SK-N-SH treated with all-trans-retinoic acid at 6 μM for 48 hours (cell line): Measurements from ENCODE around the gene GEMIN2.

Experiments
- ATAC-seq: fragments of 200-7000 bp; cut with Tn5 transposase; 3 replicates; pipeline ENCODE4 v1.9.1; 2020; ENCODE audit warnings: mild to moderate bottlenecking, moderate library complexity
- BACH2 ChIP-seq: fragments of 250-450 bp; sonication (Bioruptor Pico); IDR thresholded peaks from 2 replicates; pipeline ENCODE4 v1.9.0; 2021; ENCODE audit warnings: mild to moderate bottlenecking, borderline replicate concordance
- CREB5 ChIP-seq: fragments of 250-450 bp; sonication (Bioruptor Pico); IDR thresholded peaks from 2 replicates; pipeline ENCODE4 v1.5.1; 2020; ENCODE audit warnings: low read depth, mild to moderate bottlenecking, moderate library complexity
- CSDC2 ChIP-seq: fragments of 250-450 bp; sonication (Bioruptor Pico); IDR thresholded peaks from 2 replicates; pipeline ENCODE4 v1.5.0; 2020; ENCODE audit warnings: mild to moderate bottlenecking, moderate library complexity
- CSRNP3 ChIP-seq: fragments of 250-450 bp; sonication (Bioruptor Pico); IDR thresholded peaks from 2 replicates; pipeline ENCODE4 v1.5.1; 2021; ENCODE audit warnings: mild to moderate bottlenecking, moderate library complexity
- ESRRG ChIP-seq: fragments of 250-450 bp; sonication (Bioruptor Pico); IDR thresholded peaks from 2 replicates; pipeline ENCODE4 v1.6.1; 2021; ENCODE audit warnings: mild to moderate bottlenecking
- GLIS3 ChIP-seq: fragments of 250-450 bp; sonication (Bioruptor Pico); IDR thresholded peaks from 2 replicates; pipeline ENCODE4 v1.5.0; 2020; ENCODE audit warnings: mild to moderate bottlenecking, moderate library complexity
- ISL1 ChIP-seq: fragments of 250-450 bp; sonication (Bioruptor Pico); IDR thresholded peaks from 2 replicates; pipeline ENCODE4 v2.1.2; 2022; ENCODE audit warnings: mild to moderate bottlenecking, moderate library complexity
- OSR1 ChIP-seq: fragments of 250-450 bp; sonication (Bioruptor Pico); IDR thresholded peaks from 2 replicates; pipeline ENCODE4 v1.8.0; 2022; ENCODE audit warnings: moderate library complexity, mild to moderate bottlenecking, inconsistent platforms
- PPARA ChIP-seq: fragments of 250-450 bp; sonication (Bioruptor Pico); IDR thresholded peaks from 2 replicates; pipeline ENCODE4 v1.5.0; 2020; ENCODE audit warnings: mild to moderate bottlenecking, borderline replicate concordance
- RARB ChIP-seq: fragments of 250-450 bp; sonication (Bioruptor Pico); IDR thresholded peaks from 2 replicates; pipeline ENCODE4 v1.8.0; 2021; ENCODE audit warnings: mild to moderate bottlenecking, moderate library complexity
- SNAI2 ChIP-seq: fragments of 250-450 bp; sonication (Bioruptor Pico); IDR thresholded peaks from 2 replicates; pipeline ENCODE4 v1.5.0; 2020; ENCODE audit warnings: mild to moderate bottlenecking, moderate library complexity
- TCF4 ChIP-seq: fragments of 250-450 bp; sonication (Bioruptor Pico); IDR thresholded peaks from 2 replicates; pipeline ENCODE4 v1.8.0; 2021; ENCODE audit warnings: mild to moderate bottlenecking, moderate library complexity, borderline replicate concordance
- TOX ChIP-seq: fragments of 250-450 bp; sonication (Bioruptor Pico); IDR thresholded peaks from 2 replicates; pipeline ENCODE4 v1.8.0; 2021; ENCODE audit warnings: mild to moderate bottlenecking, moderate library complexity, borderline replicate concordance
- TSHZ2 ChIP-seq: fragments of 250-450 bp; sonication (Bioruptor Pico); IDR thresholded peaks from 2 replicates; pipeline ENCODE4 v1.5.0; 2020; ENCODE audit warnings: mild to moderate bottlenecking, moderate library complexity
- ZC3H10 ChIP-seq: fragments of 250-450 bp; sonication (Bioruptor Pico); IDR thresholded peaks from 2 replicates; pipeline ENCODE4 v1.5.1; 2021; ENCODE audit warnings: mild to moderate bottlenecking, moderate library complexity
- ZFP3 ChIP-seq: fragments of 250-450 bp; sonication (Bioruptor Pico); IDR thresholded peaks from 2 replicates; pipeline ENCODE4 v1.5.0; 2020; ENCODE audit warnings: mild to moderate bottlenecking, moderate library complexity
- ZFP30 ChIP-seq: fragments of 450-650 bp; formaldehyde crosslinking; IDR thresholded peaks from 2 replicates; pipeline ENCODE4 v1.5.0; 2022; ENCODE audit warnings: mild to moderate bottlenecking, moderate library complexity
- ZNF565 ChIP-seq: fragments of 450-650 bp; formaldehyde crosslinking; conservative IDR thresholded peaks from 2 replicates; pipeline ENCODE4 v1.5.0; 2020; ENCODE audit warnings: low read depth, mild to moderate bottlenecking, moderate library complexity
- ZNF70 ChIP-seq: fragments of 450-650 bp; formaldehyde crosslinking; IDR thresholded peaks from 2 replicates; pipeline ENCODE4 v1.5.0; 2020; ENCODE audit warnings: mild to moderate bottlenecking, moderate library complexity
- ZNF8 ChIP-seq: fragments of 450-650 bp; formaldehyde crosslinking; IDR thresholded peaks from 2 replicates; pipeline ENCODE4 v1.5.0; 2020; ENCODE audit warnings: mild to moderate bottlenecking, moderate library complexity
- TF ChIP-seq, protein P1 (sequence below): fragments of 250-450 bp; sonication (Bioruptor Pico); IDR thresholded peaks from 2 replicates; pipeline ENCODE4 v1.8.0; 2021; ENCODE audit warnings: low read depth, mild to moderate bottlenecking, moderate library complexity, borderline replicate concordance

The GEMIN2 gene

GRCh38 chr14:39071096-39071495, 43.0 kb upstream of the GEMIN2 start:
- TF ChIP-seq CREB5 (CRISPR knock-in tag), result no peak
- no peak for TF ChIP-seq SNAI2
- TF ChIP-seq ZFP3, result no peak
- TF ChIP-seq ESRRG, result no peak
- no peak for TF ChIP-seq ZFP30
- ATAC-seq, result no peak

DNA sequence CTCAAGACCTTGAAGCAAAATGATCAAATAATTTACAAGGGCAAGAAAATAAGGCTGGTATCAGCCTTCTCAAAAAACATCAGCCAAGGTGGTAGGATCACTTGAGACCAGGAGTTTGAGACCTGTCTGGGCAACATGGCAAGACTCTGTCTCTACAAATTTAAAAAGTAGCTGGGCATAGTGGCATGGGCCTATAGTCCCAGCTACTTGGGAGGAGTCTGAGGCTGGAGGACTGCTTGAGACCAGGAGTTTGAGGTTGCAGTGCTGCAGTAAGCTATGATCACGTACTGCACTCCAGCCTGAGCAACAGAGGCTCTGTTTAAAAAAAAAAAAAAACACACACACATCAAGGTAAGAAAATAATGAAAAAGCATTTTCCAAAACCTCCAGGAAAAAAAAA, 33.2 kb upstream of the GEMIN2 start:
- no peak for ATAC-seq
- TF ChIP-seq TOX (CRISPR knock-in tag) (no peak), PPARA (CRISPR knock-in tag) (no peak), ESRRG (no peak), RARB (CRISPR knock-in tag) (no peak), ZNF70 (no peak), ISL1 (CRISPR knock-in tag) (no peak), OSR1 (CRISPR knock-in tag) (no peak), CSRNP3 (CRISPR knock-in tag) (no peak), ZFP30 (no peak), CREB5 (CRISPR knock-in tag) (no peak), BACH2 (CRISPR knock-in tag) (no peak), SNAI2 (no peak), TSHZ2 (CRISPR knock-in tag) (no peak), ZC3H10 (CRISPR knock-in tag) (no peak), GLIS3 (CRISPR knock-in tag) (no peak), CSDC2 (CRISPR knock-in tag) (no peak)
- TF ChIP-seq, protein P1, sequence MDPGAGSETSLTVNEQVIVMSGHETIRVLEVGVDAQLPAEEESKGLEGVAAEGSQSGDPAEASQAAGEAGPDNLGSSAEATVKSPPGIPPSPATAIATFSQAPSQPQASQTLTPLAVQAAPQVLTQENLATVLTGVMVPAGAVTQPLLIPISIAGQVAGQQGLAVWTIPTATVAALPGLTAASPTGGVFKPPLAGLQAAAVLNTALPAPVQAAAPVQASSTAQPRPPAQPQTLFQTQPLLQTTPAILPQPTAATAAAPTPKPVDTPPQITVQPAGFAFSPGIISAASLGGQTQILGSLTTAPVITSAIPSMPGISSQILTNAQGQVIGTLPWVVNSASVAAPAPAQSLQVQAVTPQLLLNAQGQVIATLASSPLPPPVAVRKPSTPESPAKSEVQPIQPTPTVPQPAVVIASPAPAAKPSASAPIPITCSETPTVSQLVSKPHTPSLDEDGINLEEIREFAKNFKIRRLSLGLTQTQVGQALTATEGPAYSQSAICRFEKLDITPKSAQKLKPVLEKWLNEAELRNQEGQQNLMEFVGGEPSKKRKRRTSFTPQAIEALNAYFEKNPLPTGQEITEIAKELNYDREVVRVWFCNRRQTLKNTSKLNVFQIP (CRISPR knock-in tag), result no peak

DNA sequence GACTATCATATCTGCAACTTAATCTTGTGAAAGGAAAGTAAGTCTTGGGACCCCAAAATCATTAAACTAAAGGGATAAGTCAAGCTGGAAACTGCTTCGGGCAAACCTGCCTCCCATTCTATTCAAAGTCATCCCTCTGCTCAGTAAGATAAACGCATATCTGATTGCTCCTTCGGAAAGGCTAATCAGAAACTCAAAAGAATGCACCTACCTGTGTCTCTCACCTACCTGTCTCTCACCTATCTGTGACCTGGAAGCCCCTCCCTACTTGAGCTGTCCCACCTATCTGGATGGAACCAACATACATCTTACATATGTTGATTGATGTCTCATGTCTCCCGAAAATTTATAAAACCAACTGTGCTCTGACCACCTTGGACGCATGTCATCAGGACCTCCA, 31.0 kb upstream of the GEMIN2 start:
- TF ChIP-seq ISL1 (CRISPR knock-in tag), result no peak
- no peak for TF ChIP-seq ZC3H10 (CRISPR knock-in tag)
- no peak for TF ChIP-seq BACH2 (CRISPR knock-in tag)
- TF ChIP-seq GLIS3 (CRISPR knock-in tag), result no peak
- TF ChIP-seq ZFP30, result no peak
- TF ChIP-seq ZNF565 (CRISPR knock-in tag), result no peak
- no peak for ATAC-seq

GRCh38 chr14:39085933-39086332, 28.2 kb upstream of the GEMIN2 start:
- no peak for ATAC-seq
- TF ChIP-seq ZC3H10 (CRISPR knock-in tag), result no peak
- TF ChIP-seq OSR1 (CRISPR knock-in tag), result no peak
- no peak for TF ChIP-seq CSDC2 (CRISPR knock-in tag)
- no peak for TF ChIP-seq SNAI2
- no peak for TF ChIP-seq ISL1 (CRISPR knock-in tag)
- no peak for TF ChIP-seq BACH2 (CRISPR knock-in tag)
- no peak for TF ChIP-seq ZNF70
- TF ChIP-seq TOX (CRISPR knock-in tag), result no peak
- TF ChIP-seq GLIS3 (CRISPR knock-in tag), result no peak
- no peak for TF ChIP-seq PPARA (CRISPR knock-in tag)
- TF ChIP-seq ZFP3, result no peak
- no peak for TF ChIP-seq ZNF8 (CRISPR knock-in tag)
- TF ChIP-seq TCF4 (CRISPR knock-in tag), result no peak
- no peak for TF ChIP-seq CREB5 (CRISPR knock-in tag)
